ENCODE results near the gene PCGF5.

- TF ChIP-seq POLR2AphosphoS5 (IDR thresholded peaks at IDR 0.05; ENCODE audit: low read depth, low read length): no peak
- no peak for TF ChIP-seq SIN3A (IDR thresholded peaks at IDR 0.05; ENCODE audit: borderline replicate concordance, insufficient read depth, low read length)
- no peak for TF ChIP-seq TAF1 (IDR thresholded peaks at IDR 0.05; ENCODE audit: borderline replicate concordance, insufficient read depth, low read length)
- TF ChIP-seq REST (IDR thresholded peaks at IDR 0.05; ENCODE audit: insufficient read depth in 1 of 2, low read depth in 2 of 2, low read length in 2 of 2): no peak
- TF ChIP-seq FOXP2 (optimal IDR thresholded peaks at IDR 0.05; ENCODE audit: borderline replicate concordance, extremely low read depth, extremely low read length, insufficient read depth): peak; percentile 28
These were observed 93.5 kb downstream of the PCGF5 start for GRCh38 chr10:91313796-91314485.

Measured in PFSK-1 (cell line).